A673 (cell line): ENCODE data around the gene SLC25A34.

ENCODE experiments used
- EZH2 ChIP-seq: fragments of 200-600 bp; sonication (generic); IDR thresholded peaks from 2 replicates; pipeline ENCODE4 v1.6.1; 2017; ENCODE audit warnings: borderline replicate concordance, low read depth, mild to moderate bottlenecking, mixed read lengths, antibody characterized with exemption, low read length; ENCODE audit not compliant: poor library complexity, severe bottlenecking
- TF ChIP-seq, protein P1 (sequence below): fragments of 300-800, 200-600 bp; sonication (generic); conservative IDR thresholded peaks from 2 replicates; pipeline ENCODE4 v1.5.1; 2017; ENCODE audit warnings: low read depth, mild to moderate bottlenecking, antibody characterized with exemption, low read length, moderate library complexity, mixed read lengths

DNA sequence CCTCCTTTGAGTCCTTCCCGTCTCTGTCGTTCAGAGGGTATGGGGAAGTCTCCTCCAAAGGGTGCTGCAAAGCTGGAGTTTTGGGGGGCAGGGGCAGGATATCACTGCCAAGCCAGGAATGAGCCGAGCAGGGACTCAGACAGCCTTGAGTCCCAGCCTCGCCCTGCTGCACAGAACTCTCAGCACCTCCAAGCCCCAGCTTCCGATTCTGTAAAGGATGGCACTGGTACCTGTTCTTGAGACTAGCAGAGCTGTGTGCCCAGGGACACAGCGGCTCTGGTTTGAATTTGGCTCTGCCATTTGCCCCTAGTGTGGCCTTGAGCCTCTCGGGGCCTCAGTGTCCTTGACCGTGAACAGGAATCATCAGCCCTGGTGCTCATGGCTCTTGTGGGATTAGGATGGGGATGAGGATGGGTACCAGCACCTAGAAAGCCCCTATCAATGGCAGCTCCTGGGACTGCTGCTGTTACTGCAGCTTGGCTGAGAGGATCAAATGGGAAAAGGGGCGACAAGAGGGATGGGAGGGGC is 21.0 kb downstream of the SLC25A34 start:
- TF ChIP-seq, protein P1, sequence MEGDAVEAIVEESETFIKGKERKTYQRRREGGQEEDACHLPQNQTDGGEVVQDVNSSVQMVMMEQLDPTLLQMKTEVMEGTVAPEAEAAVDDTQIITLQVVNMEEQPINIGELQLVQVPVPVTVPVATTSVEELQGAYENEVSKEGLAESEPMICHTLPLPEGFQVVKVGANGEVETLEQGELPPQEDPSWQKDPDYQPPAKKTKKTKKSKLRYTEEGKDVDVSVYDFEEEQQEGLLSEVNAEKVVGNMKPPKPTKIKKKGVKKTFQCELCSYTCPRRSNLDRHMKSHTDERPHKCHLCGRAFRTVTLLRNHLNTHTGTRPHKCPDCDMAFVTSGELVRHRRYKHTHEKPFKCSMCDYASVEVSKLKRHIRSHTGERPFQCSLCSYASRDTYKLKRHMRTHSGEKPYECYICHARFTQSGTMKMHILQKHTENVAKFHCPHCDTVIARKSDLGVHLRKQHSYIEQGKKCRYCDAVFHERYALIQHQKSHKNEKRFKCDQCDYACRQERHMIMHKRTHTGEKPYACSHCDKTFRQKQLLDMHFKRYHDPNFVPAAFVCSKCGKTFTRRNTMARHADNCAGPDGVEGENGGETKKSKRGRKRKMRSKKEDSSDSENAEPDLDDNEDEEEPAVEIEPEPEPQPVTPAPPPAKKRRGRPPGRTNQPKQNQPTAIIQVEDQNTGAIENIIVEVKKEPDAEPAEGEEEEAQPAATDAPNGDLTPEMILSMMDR, result no peak
- TF ChIP-seq EZH2, result no peak
